K562 (cell line): ENCODE results near the gene DNAH1. TPM values are rescaled to one million over a fixed set of nuclear protein-coding genes. Genes with fewer than 3 reads are reported as not detected.

Source experiments
- ATAC-seq: fragments of 200-7000 bp; cut with Tn5 transposase; 3 replicates; pipeline ENCODE4 v1.9.1; 2020; ENCODE audit warnings: moderate library complexity
- BruUV-seq: library from RNA; stranded (reverse); fragments of 400-500 nt; replicated peaks from 2 replicates; lab custom pipeline; 2021; lab: Mats Ljungman, UMichigan
- CTCF ChIA-PET: fragments of 300-600 bp; formaldehyde crosslinking; extraction: SDS; loops from one replicate; lab custom pipeline; 2021; ENCODE audit warnings: low intra/inter-chr PET ratio; lab: Yijun Ruan, JAX
- POLR2A ChIA-PET: fragments of 300-600, 350-650 bp; sonication (Branson Sonifier 250); formaldehyde crosslinking; extraction: SDS; loops from one replicate; lab custom pipeline; 2021; ENCODE audit warnings: antibody characterized with exemption, inconsistent platforms; lab: Yijun Ruan, JAX
- DNase-seq, 4 experiments: peaks; one replicate each; pipeline versions ENCODE4 v3.0.0 to v3.0.0-alpha.2; 2011 to 2018; ENCODE audit warnings: low spot score in 3 of 4, mixed read lengths in 3 of 4; ENCODE audit errors: extremely low read depth in 1 of 4
- FAIRE-seq: peaks from 2 replicates; lab custom pipeline; 2011; peaks lifted over from hg19 to GRCh38; lab: Jason Lieb, UNC
- H2AFZ ChIP-seq: 2 replicates; pipeline ENCODE4 v1.6.0; 2011; ENCODE audit warnings: low read depth, low read length, control low read depth, inconsistent platforms
- H3K27ac ChIP-seq: fragments of 200-600 bp; 3 replicates; pipeline ENCODE4 v1.8.0; 2011; ENCODE audit warnings: low read depth, mild to moderate bottlenecking, control low read depth, inconsistent platforms, low read length, moderate library complexity, mixed read lengths; ENCODE audit errors: extremely low read depth
- H3K27me3 ChIP-seq, 2 experiments: fragments of 300-600 bp in 1 of 2; 2 replicates in 1 of 2; 3 replicates in 1 of 2; pipeline versions ENCODE4 v1.6.0 to v1.8.0; 2011; ENCODE audit warnings: inconsistent platforms in 2 of 2, low read length in 2 of 2, mild to moderate bottlenecking in 1 of 2, mixed read lengths in 1 of 2, moderate library complexity in 1 of 2; ENCODE audit not compliant: control insufficient read depth in 2 of 2, insufficient read depth in 2 of 2
- H3K36me3 ChIP-seq: fragments of 300-600 bp; 3 replicates; pipeline ENCODE4 v1.8.0; 2011; ENCODE audit warnings: mild to moderate bottlenecking, low read length, inconsistent platforms; ENCODE audit not compliant: control insufficient read depth, insufficient read depth
- H3K4me1 ChIP-seq, 2 experiments: fragments of 200-600 bp in 1 of 2; replicated peaks in 1 of 2; 2 replicates in 1 of 2; 3 replicates in 1 of 2; pipeline versions ENCODE4 v1.5.1 to v1.8.0; 2011; ENCODE audit warnings: inconsistent platforms in 2 of 2, low read length in 2 of 2, mild to moderate bottlenecking in 1 of 2, mixed read lengths in 1 of 2, moderate library complexity in 1 of 2; ENCODE audit not compliant: control insufficient read depth in 2 of 2, insufficient read depth in 2 of 2
- H3K4me2 ChIP-seq: 2 replicates; pipeline ENCODE4 v1.6.1; 2011; ENCODE audit warnings: low read length, control low read depth, inconsistent platforms, mixed read lengths; ENCODE audit not compliant: insufficient read depth
- H3K4me3 ChIP-seq: fragments of 200-600 bp; sonication (generic), shearing (Covaris generic); 2 replicates; pipeline ENCODE4 v1.5.1; 2016; ENCODE audit warnings: control low read depth, inconsistent platforms
- H3K79me2 ChIP-seq: fragments of 200-600 bp; 3 replicates; pipeline ENCODE4 v1.8.0; 2011; ENCODE audit warnings: low read length, inconsistent platforms; ENCODE audit not compliant: control insufficient read depth, insufficient read depth
- H3K9ac ChIP-seq, 2 experiments: 2 replicates each; pipeline versions ENCODE4 v1.6.0 to v1.6.1; 2011; ENCODE audit warnings: low read depth in 2 of 2, low read length in 2 of 2, control low read depth in 1 of 2, inconsistent platforms in 1 of 2, mild to moderate bottlenecking in 1 of 2, mixed read lengths in 1 of 2; ENCODE audit not compliant: insufficient read depth in 1 of 2
- H3K9me1 ChIP-seq: one replicate; pipeline ENCODE4 v1.6.0; 2011; ENCODE audit warnings: inconsistent platforms, mild to moderate bottlenecking, low read length, moderate library complexity; ENCODE audit not compliant: control insufficient read depth, insufficient read depth
- H3K9me3 ChIP-seq: replicated peaks from 2 replicates; pipeline ENCODE4 v1.5.1; 2011; ENCODE audit warnings: low read depth, low read length, inconsistent platforms; ENCODE audit not compliant: control insufficient read depth, insufficient read depth
- H4K20me1 ChIP-seq: replicated peaks from 2 replicates; pipeline ENCODE4 v1.6.1; 2011; ENCODE audit warnings: low read length, inconsistent platforms, mixed read lengths; ENCODE audit not compliant: control insufficient read depth, insufficient read depth
- HMGXB4 ChIP-seq: sonication (generic); formaldehyde crosslinking; IDR thresholded peaks from 2 replicates; pipeline ENCODE4 v1.8.1; 2023; ENCODE audit warnings: mild to moderate bottlenecking, missing genetic modification reagents
- POLR2A ChIP-seq: fragments of 450-650 bp; conservative IDR thresholded peaks from 2 replicates; pipeline ENCODE4 v1.6.1; 2016
- UBTF ChIP-seq, 2 experiments: IDR thresholded peaks; 2 replicates each; pipeline ENCODE4 v1.6.1; 2012; ENCODE audit warnings: improper control_type of control experiment in 2 of 2, low read depth in 2 of 2, low read length in 2 of 2, borderline replicate concordance in 1 of 2
- ZNF316 ChIP-seq: fragments of 450-650 bp; IDR thresholded peaks from 2 replicates; pipeline ENCODE4 v1.6.1; 2016
- WGBS: fragments of 100-300 bp; shearing (Covaris generic); methylation state at CpG from one replicate; pipeline ENCODE4 v1.1.6; 2016; ENCODE audit warnings: low coverage, mixed read lengths; ENCODE audit not compliant: insufficient coverage; ENCODE audit errors: missing lambda C conversion rate; 5-methylcytosine and 5-hydroxymethylcytosine counted together
- in situ Hi-C: fragments of 300-500 bp; cut with MboI; formaldehyde crosslinking; loops from 4 replicates; pipeline ENCODE4 v1.15.0; 2018; ENCODE audit warnings: inconsistent platforms, mixed read lengths
- intact Hi-C: fragments of 100-400 bp; cut with micrococcal nuclease; formaldehyde crosslinking; loops from 2 replicates; pipeline ENCODE4 v1.14.2; 2022
- polyA plus RNA-seq, 8 experiments: library from polyadenylated mRNA; depleted of rRNA in 4 of 8; stranded (reverse) in 5 of 8; unstranded in 3 of 8; fragments of >200 nt; fragmentation: Nextera tagmentation in 2 of 8; fragmentation: Illumina TruSeq in 1 of 8; extraction: Ambion mirVana in 2 of 8; extraction: Trizol in 1 of 8; gene quantifications; 2 replicates each; pipeline versions ENCODE4 v1.2.1 to v1.2.3, GENCODE V29; 2011 to 2014; ENCODE audit warnings: inconsistent platforms in 1 of 8, missing spikeins in 1 of 8
- total RNA-seq, 7 experiments: library from RNA; depleted of rRNA in 6 of 7; stranded (reverse); fragments of >200 nt in 6 of 7; fragmentation: Illumina TruSeq in 2 of 7; extraction: Trizol in 2 of 7; gene quantifications; 2 replicates each; pipeline versions ENCODE4 v1.2.1 to v1.2.3, GENCODE V29; 2011 to 2021; ENCODE audit warnings: low replicate concordance in 1 of 7

Gene DNAH1
- total and polyA plus RNA-seq, 9 of the 15 experiments (the other 6 are each of a cell fraction or from before 2014, with no cell fraction given), result 0.04 to 0.84 (median 0.50) TPM

- WGBS, result 100% methylated on average over 3 of the region's 3 CpGs
- CTCF ChIA-PET, result interaction anchor here (0.6 kb wide), 1 partner anchor 34 kb away, joined by 3 read pairs; no protein-coding TSS in a partner anchor
- Histone ChIP-seq H3K27ac (no peak overlapping the region), H3K9me3 (no peaks in the 10 kb centered on the region), H3K27me3 (no peaks in the 10 kb centered on the region), H3K79me2 (peaks cover 23% of the 10 kb centered on the region), H3K4me1 (peaks cover 5 to 7% of the 10 kb centered on the region in 2 experiments; a peak in 4 of 5 replicates), H3K9me1 (no peaks in the 10 kb centered on the region), H3K36me3 (peaks cover 26% of the 10 kb centered on the region), H4K20me1 (no peaks in the 10 kb centered on the region), H3K4me3 (no peak overlapping the region), H3K9ac (no peak overlapping the region), H2AFZ (no peak overlapping the region), H3K4me2 (no peak overlapping the region)
- POLR2A ChIA-PET, result no interaction called here
- intact Hi-C loops, result no loop called here
- TF ChIP-seq HMGXB4 (CRISPR knock-in tag) (no peak), ZNF316 (0 out of 2 replicates have a peak, but pooled peaks have one; percentile 2)
- no peak for DNase-seq
- no peak for FAIRE-seq
- in situ Hi-C loops, result no loop called here
- BruUV-seq, result no TSS peak
- no peak for ATAC-seq
These were observed 99.7 kb downstream of the DNAH1 start for GRCh38 chr3:52415800-52416199.

GRCh38 chr3:52420388-52420787 is 104.3 kb downstream of the DNAH1 start:
- no peak overlapping the region for H3K4me3 ChIP-seq
- in situ Hi-C loops (no loop called here), intact Hi-C loops (no loop called here)
- peaks cover 8% of the 10 kb centered on the region; the same call in 1 of the 3 replicates for H3K36me3 ChIP-seq
- H3K9me3 ChIP-seq, result no peaks in the 10 kb centered on the region
- 86% methylated on average over 2 of the region's 2 CpGs for WGBS
- BruUV-seq, result no TSS peak
- no peaks in the 10 kb centered on the region for H3K79me2 ChIP-seq
- no peak overlapping the region for H3K9ac ChIP-seq
- POLR2A ChIA-PET, result interaction anchor here (1.1 kb wide), 1 partner anchor 31 kb away, joined by 6 read pairs; no protein-coding TSS in a partner anchor
- no peak for ATAC-seq
- TF ChIP-seq UBTF (IDR thresholded peaks at IDR 0.05; ENCODE audit: borderline replicate concordance in 1 of 2, low read depth in 2 of 2, low read length in 2 of 2), result no peak
- TF ChIP-seq POLR2A, result no peak
- TF ChIP-seq, all 486 proteins: peak for 0
- no peak for FAIRE-seq
- Histone ChIP-seq H3K27ac (no peak overlapping the region), H2AFZ (no peak overlapping the region), H4K20me1 (no peaks in the 10 kb centered on the region), H3K4me1 (no peaks in the 10 kb centered on the region; a peak in 1 of 5 replicates), H3K9me1 (no peaks in the 10 kb centered on the region), H3K27me3 (no peaks in the 10 kb centered on the region), H3K4me2 (no peak overlapping the region)
- CTCF ChIA-PET, result no interaction called here
- DNase-seq, result no peak
